HepG2 (cell line): ENCODE results near the gene EIF4E. TPM values are rescaled to one million over a fixed set of nuclear protein-coding genes. Genes with fewer than 3 reads are reported as not detected.

Source experiments
- ATAC-seq: fragments of 200-7000 bp; cut with Tn5 transposase; 3 replicates; pipeline ENCODE4 v1.9.1; 2020; ENCODE audit warnings: mild to moderate bottlenecking, moderate library complexity
- BruUV-seq: library from RNA; stranded (reverse); fragments of 400-500 nt; replicated peaks from 2 replicates; lab custom pipeline; 2021; lab: Mats Ljungman, UMichigan
- CTCF ChIA-PET: fragments of 300-600 bp; formaldehyde crosslinking; extraction: SDS; loops from one replicate; lab custom pipeline; 2021; ENCODE audit warnings: low total read pairs, inconsistent platforms, low intra/inter-chr PET ratio; lab: Yijun Ruan, JAX
- POLR2A ChIA-PET: fragments of 350-600 bp; sonication (Branson Sonifier 250); formaldehyde crosslinking; loops from one replicate; lab custom pipeline; 2020; ENCODE audit warnings: antibody characterized with exemption, inconsistent platforms; lab: Yijun Ruan, JAX
- DNase-seq: peaks from one replicate; pipeline ENCODE4 v3.0.0-alpha.2; 2015; ENCODE audit warnings: low spot score
- FAIRE-seq: peaks from 3 replicates; lab custom pipeline; 2011; peaks lifted over from hg19 to GRCh38; lab: Jason Lieb, UNC
- H2AFZ ChIP-seq: one replicate; pipeline ENCODE4 v1.6.1; 2011; ENCODE audit warnings: low read length, inconsistent platforms
- H3K27ac ChIP-seq: fragments of 300-600 bp; 3 replicates; pipeline ENCODE4 v1.8.0; 2011; ENCODE audit warnings: mixed run types, mild to moderate bottlenecking, mixed read lengths, low read length, inconsistent platforms; ENCODE audit not compliant: insufficient read depth; ENCODE audit errors: extremely low read length
- H3K27me3 ChIP-seq, 2 experiments: fragments of 200-600 bp in 1 of 2; 2 replicates in 1 of 2; 3 replicates in 1 of 2; pipeline versions ENCODE4 v1.6.0 to v1.8.0; 2011; ENCODE audit warnings: low read length in 2 of 2, mild to moderate bottlenecking in 2 of 2, moderate library complexity in 2 of 2, inconsistent platforms in 1 of 2; ENCODE audit not compliant: insufficient read depth in 2 of 2, control insufficient read depth in 1 of 2
- H3K36me3 ChIP-seq, 2 experiments: fragments of 200-600 bp in 1 of 2; replicated peaks in 1 of 2; 2 replicates in 1 of 2; 3 replicates in 1 of 2; pipeline versions ENCODE4 v1.5.1 to v1.8.0; 2011; ENCODE audit warnings: low read length in 2 of 2, inconsistent platforms in 1 of 2; ENCODE audit not compliant: insufficient read depth in 2 of 2, control insufficient read depth in 1 of 2
- H3K4me1 ChIP-seq: 2 replicates; pipeline ENCODE4 v1.5.1; 2012; ENCODE audit warnings: low read length, inconsistent platforms; ENCODE audit not compliant: insufficient read depth
- H3K4me2 ChIP-seq: 2 replicates; pipeline ENCODE4 v1.6.0; 2011; ENCODE audit warnings: low read depth, low read length, inconsistent platforms
- H3K4me3 ChIP-seq, 3 experiments: fragments of 200-600 bp in 1 of 3; sonication (generic), shearing (Covaris generic) in 1 of 3; replicated peaks in 1 of 3; 2 replicates each; pipeline ENCODE4 v1.5.1; 2011 to 2016; ENCODE audit warnings: low read length in 3 of 3, inconsistent platforms in 2 of 3, low read depth in 2 of 3, mild to moderate bottlenecking in 2 of 3, control low read depth in 1 of 3, mixed read lengths in 1 of 3; ENCODE audit not compliant: insufficient read depth in 1 of 3
- H3K79me2 ChIP-seq: one replicate; pipeline ENCODE4 v1.6.1; 2011; ENCODE audit warnings: low read length, inconsistent platforms; ENCODE audit not compliant: insufficient read depth
- H3K9ac ChIP-seq: 2 replicates; pipeline ENCODE4 v1.6.0; 2011; ENCODE audit warnings: mild to moderate bottlenecking, low read depth, low read length, inconsistent platforms; ENCODE audit not compliant: insufficient read depth
- H3K9me3 ChIP-seq: 2 replicates; pipeline ENCODE4 v1.5.1; 2012; ENCODE audit warnings: mild to moderate bottlenecking, low read length
- H4K20me1 ChIP-seq: 2 replicates; pipeline ENCODE4 v1.6.0; 2011; ENCODE audit warnings: inconsistent platforms, mild to moderate bottlenecking, low read length, moderate library complexity; ENCODE audit not compliant: insufficient read depth
- ETS1 ChIP-seq: sonication (generic); formaldehyde crosslinking; IDR thresholded peaks from 2 replicates; pipeline ENCODE4 v1.4.0; 2020; ENCODE audit warnings: missing genetic modification reagents
- LCORL ChIP-seq, 2 experiments: fragments of 450-650 bp in 1 of 2; sonication (generic) in 1 of 2; formaldehyde crosslinking in 1 of 2; IDR thresholded peaks; 2 replicates each; pipeline versions ENCODE4 v1.5.0 to v1.6.1; 2017 to 2020; ENCODE audit warnings: antibody characterized with exemption in 1 of 2, missing genetic modification reagents in 1 of 2
- LRRFIP1 ChIP-seq: sonication (generic); formaldehyde crosslinking; conservative IDR thresholded peaks from 2 replicates; pipeline ENCODE4 v1.4.0; 2020; ENCODE audit warnings: missing genetic modification reagents
- NFYB ChIP-seq: sonication (generic); formaldehyde crosslinking; IDR thresholded peaks from 2 replicates; pipeline ENCODE4 v1.4.0; 2020; ENCODE audit warnings: missing genetic modification reagents
- SCMH1 ChIP-seq: sonication (generic); formaldehyde crosslinking; IDR thresholded peaks from 2 replicates; pipeline ENCODE4 v1.9.0; 2021; ENCODE audit warnings: missing genetic modification reagents, mild to moderate bottlenecking, borderline replicate concordance
- TOPORS ChIP-seq: sonication (generic); formaldehyde crosslinking; IDR thresholded peaks from 2 replicates; pipeline ENCODE4 v1.8.0; 2023; ENCODE audit warnings: mild to moderate bottlenecking, missing genetic modification reagents
- ZNF121 ChIP-seq: sonication (generic); formaldehyde crosslinking; IDR thresholded peaks from 2 replicates; pipeline ENCODE4 v1.5.0; 2020; ENCODE audit warnings: mild to moderate bottlenecking, missing genetic modification reagents
- ZNF446 ChIP-seq: sonication (generic); formaldehyde crosslinking; IDR thresholded peaks from 2 replicates; pipeline ENCODE4 v1.5.0; 2020; ENCODE audit warnings: mild to moderate bottlenecking, missing genetic modification reagents
- ZNF776 ChIP-seq: sonication (generic); formaldehyde crosslinking; IDR thresholded peaks from 2 replicates; pipeline ENCODE4 v1.4.0; 2020; ENCODE audit warnings: mild to moderate bottlenecking, missing genetic modification reagents
- WGBS: methylation state at CpG from one replicate; pipeline ENCODE4 v1.1.6; 2017; ENCODE audit warnings: low lambda C conversion rate; 5-methylcytosine and 5-hydroxymethylcytosine counted together
- in situ Hi-C: cut with HindIII; loops from 2 replicates; pipeline ENCODE4 v1.10.0; 2017; ENCODE audit warnings: low pct_unique_long_range_greater_than_20kb; ENCODE audit not compliant: extremely low pct_ligation_motif_present
- intact Hi-C: fragments of 100-400 bp; cut with micrococcal nuclease; formaldehyde crosslinking; loops from one replicate; pipeline ENCODE4 v1.10.0; 2022; ENCODE audit not compliant: unreplicated experiment
- polyA plus RNA-seq, 8 experiments: library from polyadenylated mRNA; depleted of rRNA in 3 of 8; stranded (reverse) in 7 of 8; unstranded in 1 of 8; fragments of >200 nt; fragmentation: Illumina TruSeq in 4 of 8; extraction: Trizol in 4 of 8; gene quantifications; 2 replicates each; pipeline versions ENCODE4 v1.2.1 to v1.2.3, GENCODE V29; 2011 to 2016; ENCODE audit warnings: low read depth in 4 of 8, missing spikeins in 1 of 8, mixed read lengths in 1 of 8; ENCODE audit not compliant: insufficient read depth in 1 of 8
- total RNA-seq, 5 experiments: library from RNA; depleted of rRNA; stranded (reverse); fragments of >200 nt; fragmentation: Illumina TruSeq; extraction: Trizol; gene quantifications; 2 replicates each; pipeline ENCODE4 v1.2.3, GENCODE V29; 2016; ENCODE audit warnings: low read depth in 1 of 5
- TF ChIP-seq, protein P1 (sequence below): sonication (generic); formaldehyde crosslinking; IDR thresholded peaks from 2 replicates; pipeline ENCODE4 v1.8.1; 2023; ENCODE audit warnings: mild to moderate bottlenecking, moderate library complexity, missing genetic modification reagents
- TF ChIP-seq, protein P2 (sequence below): IDR thresholded peaks from 2 replicates; pipeline ENCODE4 v1.6.1; 2016; ENCODE audit warnings: control low read depth

The EIF4E gene
- total and polyA plus RNA-seq, 2 of the 13 experiments (the other 11 are each of a cell fraction or from before 2014, with no cell fraction given) = 50.8 to 194 TPM

- Histone ChIP-seq H3K4me3 (no peak overlapping the region), H3K36me3 (no peaks in the 10 kb centered on the region), H3K4me2 (no peak overlapping the region), H3K27me3 (no peaks in the 10 kb centered on the region), H3K9me3 (no peaks in the 10 kb centered on the region), H3K79me2 (no peaks in the 10 kb centered on the region), H4K20me1 (no peaks in the 10 kb centered on the region), H3K27ac (no peak overlapping the region), H3K9ac (no peak overlapping the region), H3K4me1 (no peaks in the 10 kb centered on the region), H2AFZ (no peak overlapping the region)
- ATAC-seq (no peak), DNase-seq (no peak), FAIRE-seq (no peak)
- 0% methylated on average over 1 of the region's 1 CpG for WGBS
- POLR2A ChIA-PET = no interaction called here
- CTCF ChIA-PET = no interaction called here
- TF ChIP-seq TOPORS (CRISPR knock-in tag) = no peak
- 0 out of 2 replicates have a peak, but pooled peaks have one; percentile 31 for TF ChIP-seq ZNF121
- TF ChIP-seq, protein P1, sequence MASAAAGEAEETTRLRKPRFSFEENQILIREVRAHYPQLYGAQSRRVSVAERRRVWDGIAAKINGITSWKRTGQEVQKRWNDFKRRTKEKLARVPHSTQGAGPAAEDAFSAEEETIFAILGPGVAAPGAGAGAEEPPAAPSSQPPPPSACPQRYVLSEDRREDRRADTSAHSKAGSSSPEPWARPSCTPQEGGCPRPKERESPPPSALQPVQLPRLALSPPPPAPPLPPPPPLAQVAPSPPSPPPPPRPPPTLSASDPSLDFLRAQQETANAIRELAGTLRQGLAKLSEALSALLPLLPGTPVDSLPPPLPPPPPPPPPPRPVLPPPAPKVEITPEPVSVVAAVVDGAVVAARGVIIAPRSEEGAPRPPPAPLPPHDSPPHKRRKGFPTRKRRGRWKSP (CRISPR knock-in tag) = no peak
- in situ Hi-C loops (no loop called here), intact Hi-C loops (no loop called here)
- no TSS peak for BruUV-seq
These were observed 61.3 kb downstream of the EIF4E start for GRCh38 chr4:98867648-98868047.

- intact Hi-C loops = no loop called here
- POLR2A ChIA-PET = no interaction called here
These were observed 63.9 kb downstream of the EIF4E start for GRCh38 chr4:98865059-98865458.

More at GRCh38 chr4:98865059-98865458, 63.9 kb downstream of the EIF4E start:
- TF ChIP-seq LRRFIP1 (CRISPR knock-in tag) (no peak), NFYB (no peak), ZNF776 (CRISPR knock-in tag) (no peak), SCMH1 (CRISPR knock-in tag) (no peak), ETS1 (CRISPR knock-in tag) (no peak), LCORL (IDR thresholded peaks at IDR 0.05) (no peak), LCORL (CRISPR knock-in tag; IDR thresholded peaks at IDR 0.05) (no peak), ZNF446 (CRISPR knock-in tag) (no peak)
- TF ChIP-seq, protein P2, sequence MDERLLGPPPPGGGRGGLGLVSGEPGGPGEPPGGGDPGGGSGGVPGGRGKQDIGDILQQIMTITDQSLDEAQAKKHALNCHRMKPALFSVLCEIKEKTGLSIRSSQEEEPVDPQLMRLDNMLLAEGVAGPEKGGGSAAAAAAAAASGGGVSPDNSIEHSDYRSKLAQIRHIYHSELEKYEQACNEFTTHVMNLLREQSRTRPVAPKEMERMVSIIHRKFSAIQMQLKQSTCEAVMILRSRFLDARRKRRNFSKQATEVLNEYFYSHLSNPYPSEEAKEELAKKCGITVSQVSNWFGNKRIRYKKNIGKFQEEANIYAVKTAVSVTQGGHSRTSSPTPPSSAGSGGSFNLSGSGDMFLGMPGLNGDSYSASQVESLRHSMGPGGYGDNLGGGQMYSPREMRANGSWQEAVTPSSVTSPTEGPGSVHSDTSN (CRISPR knock-in tag) = no peak
- WGBS = 71% methylated on average over 6 of the region's 6 CpGs
- no peak overlapping the region for H3K4me2 ChIP-seq
- FAIRE-seq (no peak), ATAC-seq (no peak), DNase-seq (no peak)
- no peaks in the 10 kb centered on the region for H3K4me1 ChIP-seq
- no peak overlapping the region for H2AFZ ChIP-seq
- in situ Hi-C loops = no loop called here
- no peak overlapping the region for H3K4me3 ChIP-seq
- H3K9ac ChIP-seq = no peak overlapping the region
- H3K27ac ChIP-seq = no peak overlapping the region
- no peaks in the 10 kb centered on the region for H3K36me3 ChIP-seq
- no peaks in the 10 kb centered on the region for H3K27me3 ChIP-seq
- no peaks in the 10 kb centered on the region for H3K9me3 ChIP-seq
- no peaks in the 10 kb centered on the region for H4K20me1 ChIP-seq
- BruUV-seq = no TSS peak
- H3K79me2 ChIP-seq = no peaks in the 10 kb centered on the region
- CTCF ChIA-PET = no interaction called here
